ENCODE results near the gene PTK7. TPM values are rescaled to one million over a fixed set of nuclear protein-coding genes. Genes with fewer than 3 reads are reported as not detected.

PTK7 gene
- total and polyA plus RNA-seq, 4 experiments from 2014 or later, result 0.08 to 0.42 (median 0.26) TPM; not detected in 1

- no peaks in the 10 kb centered on the region for H3K9me3 Mint-ChIP-seq
- peaks cover 0 to 1% of the 10 kb centered on the region in 2 donors for H3K27me3 Mint-ChIP-seq
- H3K4me1 Mint-ChIP-seq, result peaks cover 1 to 11% (median 3%) of the 10 kb centered on the region in 4 donors
- peaks cover 12% of the 10 kb centered on the region for H3K4me1 ChIP-seq (ENCODE audit: insufficient read depth, low read length)
- intact Hi-C loops (cut with micrococcal nuclease), result loop anchor here (10.0 kb wide), 1 partner anchor 481 kb away; no protein-coding TSS in a partner anchor
- DNase-seq, result no peak
- no peak overlapping the region for H3K4me3 Mint-ChIP-seq
- H3K36me3 ChIP-seq (ENCODE audit: insufficient read depth, low read length), result no peaks in the 10 kb centered on the region
- H3K9me3 ChIP-seq (ENCODE audit: control insufficient read depth in 1 of 2, low read length in 2 of 2), result no peaks in the 10 kb centered on the region
- no peaks in the 10 kb centered on the region for H3K36me3 Mint-ChIP-seq
- no peak overlapping the region for H3K27ac ChIP-seq (ENCODE audit: low read depth, low read length)
- H3K27ac Mint-ChIP-seq, result no peak overlapping the region
- ChIA-PET POLR2A (ENCODE audit: partially characterized antibody) (no interaction called here), CTCF (ENCODE audit: partially characterized antibody) (interaction anchor here (4.1 kb wide), 1 partner anchor 246 kb away, joined by 69 read pairs; no protein-coding TSS in a partner anchor)
- H3K4me3 ChIP-seq (ENCODE audit: low read length in 2 of 2), result no peak overlapping the region
- no peaks in the 10 kb centered on the region for H3K27me3 ChIP-seq (ENCODE audit: insufficient read depth, low read length)
Measured at GRCh38 chr6:43146261-43146660, 70.1 kb downstream of the PTK7 start.

- Mint-ChIP-seq H3K4me3 (no peak overlapping the region), H3K27me3 (peaks cover 0 to 1% of the 10 kb centered on the region in 2 donors), H3K27ac (no peak overlapping the region), H3K4me1 (peaks cover 1 to 11% (median 3%) of the 10 kb centered on the region in 4 donors), H3K36me3 (no peaks in the 10 kb centered on the region), H3K9me3 (no peaks in the 10 kb centered on the region)
- DNase-seq, result no peak
- POLR2A ChIA-PET (ENCODE audit: partially characterized antibody), result no interaction called here
- Histone ChIP-seq H3K27ac (ENCODE audit: low read depth, low read length) (no peak overlapping the region), H3K36me3 (ENCODE audit: insufficient read depth, low read length) (no peaks in the 10 kb centered on the region), H3K4me1 (ENCODE audit: insufficient read depth, low read length) (peaks cover 12% of the 10 kb centered on the region), H3K9me3 (ENCODE audit: control insufficient read depth in 1 of 2, low read length in 2 of 2) (no peaks in the 10 kb centered on the region), H3K27me3 (ENCODE audit: insufficient read depth, low read length) (no peaks in the 10 kb centered on the region), H3K4me3 (ENCODE audit: low read length in 2 of 2) (no peak overlapping the region)
- intact Hi-C loops (cut with micrococcal nuclease), result loop anchor here (10.0 kb wide), 1 partner anchor 482 kb away; no protein-coding TSS in a partner anchor
- CTCF ChIA-PET (ENCODE audit: partially characterized antibody), result interaction anchor here (0.6 to 0.8 kb wide), 2 partner anchors 33 to 236 kb away, joined by 3 read pairs; no protein-coding TSS in a partner anchor
Measured at GRCh38 chr6:43146709-43147688, 70.9 kb downstream of the PTK7 start.

- no peak overlapping the region for H3K27ac ChIP-seq (ENCODE audit: low read depth, low read length)
- H3K4me1 ChIP-seq (ENCODE audit: insufficient read depth, low read length), result peaks cover 11% of the 10 kb centered on the region
- Mint-ChIP-seq H3K27ac (no peak overlapping the region), H3K27me3 (peaks cover 0 to 1% of the 10 kb centered on the region in 2 donors), H3K9me3 (no peaks in the 10 kb centered on the region), H3K4me1 (peaks cover 1 to 10% (median 3%) of the 10 kb centered on the region in 4 donors), H3K36me3 (no peaks in the 10 kb centered on the region), H3K4me3 (no peak overlapping the region)
- intact Hi-C loops (cut with micrococcal nuclease), result loop anchor here (10.0 kb wide), 1 partner anchor 483 kb away; no protein-coding TSS in a partner anchor
- no peak for DNase-seq
- CTCF ChIA-PET (ENCODE audit: partially characterized antibody), result interaction anchor here (0.6 to 0.8 kb wide), 2 partner anchors 32 to 237 kb away, joined by 3 read pairs; no protein-coding TSS in a partner anchor
- no peaks in the 10 kb centered on the region for H3K27me3 ChIP-seq (ENCODE audit: insufficient read depth, low read length)
- H3K36me3 ChIP-seq (ENCODE audit: insufficient read depth, low read length), result no peaks in the 10 kb centered on the region
- H3K9me3 ChIP-seq (ENCODE audit: control insufficient read depth in 1 of 2, low read length in 2 of 2), result no peaks in the 10 kb centered on the region
- POLR2A ChIA-PET (ENCODE audit: partially characterized antibody), result no interaction called here
- no peak overlapping the region for H3K4me3 ChIP-seq (ENCODE audit: low read length in 2 of 2)
Measured at GRCh38 chr6:43147691-43148477, 71.8 kb downstream of the PTK7 start.

GRCh38 chr6:43149265-43149664 is 73.2 kb downstream of the PTK7 start:
- CTCF ChIA-PET (ENCODE audit: partially characterized antibody), result interaction anchor here (0.8 to 1.4 kb wide), 3 partner anchors 248 to 659 kb away, joined by 3 to 4 read pairs (median 3); no protein-coding TSS in a partner anchor
- H3K27me3 ChIP-seq (ENCODE audit: insufficient read depth, low read length), result no peaks in the 10 kb centered on the region
- H3K4me3 Mint-ChIP-seq, result no peak overlapping the region
- H3K4me1 ChIP-seq (ENCODE audit: insufficient read depth, low read length), result no peaks in the 10 kb centered on the region
- no peaks in the 10 kb centered on the region for H3K36me3 ChIP-seq (ENCODE audit: insufficient read depth, low read length)
- H3K9me3 ChIP-seq (ENCODE audit: control insufficient read depth in 1 of 2, low read length in 2 of 2), result no peaks in the 10 kb centered on the region
- no peak overlapping the region for H3K27ac ChIP-seq (ENCODE audit: low read depth, low read length)
- H3K9me3 Mint-ChIP-seq, result no peaks in the 10 kb centered on the region
- DNase-seq, result no peak
- no peak overlapping the region for H3K4me3 ChIP-seq (ENCODE audit: low read length in 2 of 2)
- H3K27ac Mint-ChIP-seq, result no peak overlapping the region
- H3K27me3 Mint-ChIP-seq, result peaks cover 0 to 1% of the 10 kb centered on the region in 2 donors
- POLR2A ChIA-PET (ENCODE audit: partially characterized antibody), result no interaction called here
- no peaks in the 10 kb centered on the region for H3K36me3 Mint-ChIP-seq
- no peaks in the 10 kb centered on the region for H3K4me1 Mint-ChIP-seq
- intact Hi-C loops (cut with micrococcal nuclease), result loop anchor here (10.0 kb wide), 1 partner anchor 484 kb away; no protein-coding TSS in a partner anchor

GRCh38 chr6:43150051-43150751 is 74.1 kb downstream of the PTK7 start:
- no peaks in the 10 kb centered on the region for H3K4me1 ChIP-seq (ENCODE audit: insufficient read depth, low read length)
- H3K9me3 ChIP-seq (ENCODE audit: control insufficient read depth in 1 of 2, low read length in 2 of 2), result no peaks in the 10 kb centered on the region
- H3K36me3 ChIP-seq (ENCODE audit: insufficient read depth, low read length), result no peaks in the 10 kb centered on the region
- H3K9me3 Mint-ChIP-seq, result no peaks in the 10 kb centered on the region
- H3K4me3 ChIP-seq (ENCODE audit: low read length in 2 of 2), result no peak overlapping the region
- H3K4me3 Mint-ChIP-seq, result no peak overlapping the region
- POLR2A ChIA-PET (ENCODE audit: partially characterized antibody), result no interaction called here
- no peaks in the 10 kb centered on the region for H3K27me3 ChIP-seq (ENCODE audit: insufficient read depth, low read length)
- H3K36me3 Mint-ChIP-seq, result no peaks in the 10 kb centered on the region
- intact Hi-C loops (cut with micrococcal nuclease), result no loop called here
- H3K27me3 Mint-ChIP-seq, result peaks cover 0 to 1% of the 10 kb centered on the region in 2 donors
- no peak overlapping the region for H3K27ac ChIP-seq (ENCODE audit: low read depth, low read length)
- CTCF ChIA-PET (ENCODE audit: partially characterized antibody), result interaction anchor here (1.4 kb wide), 1 partner anchor 249 kb away, joined by 3 read pairs; no protein-coding TSS in a partner anchor
- no peaks in the 10 kb centered on the region for H3K4me1 Mint-ChIP-seq
- no peak for DNase-seq
- H3K27ac Mint-ChIP-seq, result peak overlapping the region in 1 of 7 donors; percentile 64

- ChIA-PET POLR2A (ENCODE audit: partially characterized antibody) (interaction anchor here (1.6 kb wide), 1 partner anchor 22 kb away, joined by 5 read pairs; the partner anchor contains the start of gene CUL9), CTCF (ENCODE audit: partially characterized antibody) (interaction anchor here (1.2 kb wide), 1 partner anchor 16 kb away, joined by 5 read pairs; no protein-coding TSS in a partner anchor)
- no peak overlapping the region for H3K27ac ChIP-seq (ENCODE audit: low read depth, low read length)
- H3K4me3 Mint-ChIP-seq, result no peak overlapping the region
- H3K9me3 Mint-ChIP-seq, result no peaks in the 10 kb centered on the region
- H3K9me3 ChIP-seq (ENCODE audit: control insufficient read depth in 1 of 2, low read length in 2 of 2), result no peaks in the 10 kb centered on the region
- H3K36me3 Mint-ChIP-seq, result no peaks in the 10 kb centered on the region
- intact Hi-C loops (cut with micrococcal nuclease), result no loop called here
- H3K4me3 ChIP-seq (ENCODE audit: low read length in 2 of 2), result no peak overlapping the region
- H3K4me1 Mint-ChIP-seq, result peaks cover 0 to under 1% (median 0%) of the 10 kb centered on the region in 4 donors
- no peaks in the 10 kb centered on the region for H3K27me3 Mint-ChIP-seq
- H3K4me1 ChIP-seq (ENCODE audit: insufficient read depth, low read length), result no peaks in the 10 kb centered on the region
- DNase-seq, result no peak
- no peaks in the 10 kb centered on the region for H3K36me3 ChIP-seq (ENCODE audit: insufficient read depth, low read length)
- no peak overlapping the region for H3K27ac Mint-ChIP-seq
- no peaks in the 10 kb centered on the region for H3K27me3 ChIP-seq (ENCODE audit: insufficient read depth, low read length)
Measured at GRCh38 chr6:43159599-43159998, 83.5 kb downstream of the PTK7 start.
